ENCODE data around the gene LCTL. TPM values are rescaled to one million over a fixed set of nuclear protein-coding genes. Genes with fewer than 3 reads are reported as not detected.

LCTL gene
- polyA plus RNA-seq, 3 donors, result not detected

DNA sequence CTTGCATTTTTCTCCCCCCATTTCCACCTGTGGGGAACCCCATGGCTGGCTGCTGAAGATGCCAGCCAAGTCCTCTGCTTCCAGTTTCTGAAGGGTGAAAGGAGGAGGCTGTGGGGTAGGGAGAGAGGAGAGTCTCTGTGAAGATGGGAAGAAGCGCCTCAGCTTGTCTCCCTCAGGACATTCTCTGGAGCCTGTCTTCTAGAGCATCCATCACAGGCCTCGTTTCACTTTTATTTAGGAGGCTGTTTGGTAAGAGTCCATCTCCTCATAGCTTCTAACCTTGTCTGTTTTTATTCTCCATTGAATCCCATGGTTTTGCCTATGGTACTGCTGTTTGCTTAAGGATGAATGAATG lies 8.8 kb upstream of the LCTL start:
- no peak for DNase-seq
- Histone ChIP-seq H2AFZ (ENCODE audit: insufficient read depth, low read depth, low read length, poor library complexity, severe bottlenecking) (no peak overlapping the region), H3K79me2 (ENCODE audit: insufficient read depth, low read length) (no peaks in the 10 kb centered on the region), H3K36me3 (replicated peaks in 1 of 2; ENCODE audit: control insufficient read depth in 1 of 2, insufficient read depth in 2 of 2, low read length in 2 of 2) (no peaks in the 10 kb centered on the region), H3K9ac (ENCODE audit: insufficient read depth, low read length, poor library complexity, severe bottlenecking) (no peak overlapping the region), H3K27ac (ENCODE audit: low read depth in 1 of 2, low read length in 2 of 2) (no peak overlapping the region), H4K20me1 (ENCODE audit: insufficient read depth, low read length) (no peaks in the 10 kb centered on the region), H3K27me3 (ENCODE audit: control insufficient read depth in 2 of 2, insufficient read depth in 2 of 2, low read length in 2 of 2) (no peaks in the 10 kb centered on the region), H3K4me1 (ENCODE audit: control insufficient read depth in 1 of 2, insufficient read depth in 2 of 2, low read length in 2 of 2) (peaks cover 0 to 10% of the 10 kb centered on the region in 2 donors), H3K9me3 (replicated peaks in 1 of 2; ENCODE audit: control insufficient read depth in 1 of 2, insufficient read depth in 1 of 2, low read length in 2 of 2) (peaks cover 0 to 3% of the 10 kb centered on the region in 2 donors), H3K4me3 (replicated peaks in 1 of 3; ENCODE audit: low read depth in 2 of 3, low read length in 3 of 3) (no peak overlapping the region), H3K4me2 (replicated peaks; ENCODE audit: extremely low read depth, low read length, poor library complexity, severe bottlenecking) (no peak overlapping the region)
- H3K4me1 Mint-ChIP-seq, result peaks cover 7% of the 10 kb centered on the region
- no peak overlapping the region for H3K4me3 Mint-ChIP-seq
- peaks cover 0 to 6% (median 2%) of the 10 kb centered on the region in 3 donors for H3K27me3 Mint-ChIP-seq (ENCODE audit: low read depth in 3 of 3)
- TF ChIP-seq CTCF (IDR thresholded peaks at IDR 0.05), result no peak
- WGBS (ENCODE audit: insufficient coverage), result 100% methylated on average over 1 of the region's 2 CpGs
- peaks cover 0 to 8% (median 0%) of the 10 kb centered on the region in 7 donors for H3K9me3 Mint-ChIP-seq
- H3K27ac Mint-ChIP-seq, result no peak overlapping the region
- no peaks in the 10 kb centered on the region for H3K36me3 Mint-ChIP-seq
- intact Hi-C loops (cut with micrococcal nuclease), result no loop called here

DNA sequence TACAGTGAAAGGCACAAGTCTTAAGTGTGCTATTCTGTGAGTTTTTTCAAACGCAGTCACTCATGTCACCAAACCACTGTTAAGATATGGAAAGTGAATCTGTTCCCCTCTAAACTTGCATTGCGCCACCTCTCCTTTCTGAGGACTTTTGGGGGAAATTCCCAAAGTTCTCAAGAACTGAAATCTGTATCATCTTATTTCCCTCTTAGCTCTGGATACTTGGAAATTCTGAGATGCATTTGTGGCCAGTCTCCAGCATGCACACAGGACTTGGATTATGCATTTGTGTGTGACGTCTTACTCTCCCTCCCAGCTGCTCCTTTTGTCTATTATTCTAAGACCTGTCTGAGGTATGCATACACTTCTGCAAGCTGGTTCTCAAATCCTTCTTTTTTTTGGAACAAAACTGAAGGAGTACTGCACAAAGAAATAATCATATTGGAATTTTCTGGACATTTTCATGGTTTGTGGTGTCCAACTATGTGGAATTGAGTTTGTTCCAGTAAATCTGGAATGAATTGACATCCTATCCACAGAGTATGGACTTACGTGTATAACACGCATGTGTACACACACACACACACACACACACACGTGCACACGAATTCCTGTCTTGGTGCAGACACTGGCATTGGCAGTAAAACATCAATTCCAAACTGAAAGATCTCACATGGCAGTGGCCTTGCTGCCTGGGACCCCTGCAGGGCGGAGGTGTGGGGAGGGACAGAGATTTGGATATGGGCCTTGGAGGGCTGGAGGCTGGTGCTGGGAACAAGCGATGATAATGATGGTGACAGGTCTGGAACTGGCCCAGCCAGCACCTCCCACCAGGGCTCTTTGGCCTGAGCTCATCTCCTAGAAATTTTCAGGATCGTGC lies 8.2 kb upstream of the LCTL start:
- Histone ChIP-seq H3K27me3 (ENCODE audit: control insufficient read depth in 2 of 2, insufficient read depth in 2 of 2, low read length in 2 of 2) (no peaks in the 10 kb centered on the region), H3K4me3 (replicated peaks in 1 of 3; ENCODE audit: low read depth in 2 of 3, low read length in 3 of 3) (no peak overlapping the region), H3K9me3 (replicated peaks in 1 of 2; ENCODE audit: control insufficient read depth in 1 of 2, insufficient read depth in 1 of 2, low read length in 2 of 2) (peaks cover 0 to 3% of the 10 kb centered on the region in 2 donors), H2AFZ (ENCODE audit: insufficient read depth, low read depth, low read length, poor library complexity, severe bottlenecking) (no peak overlapping the region), H3K4me2 (replicated peaks; ENCODE audit: extremely low read depth, low read length, poor library complexity, severe bottlenecking) (no peak overlapping the region), H3K4me1 (ENCODE audit: control insufficient read depth in 1 of 2, insufficient read depth in 2 of 2, low read length in 2 of 2) (peaks cover 0 to 10% of the 10 kb centered on the region in 2 donors), H3K36me3 (replicated peaks in 1 of 2; ENCODE audit: control insufficient read depth in 1 of 2, insufficient read depth in 2 of 2, low read length in 2 of 2) (no peaks in the 10 kb centered on the region), H4K20me1 (ENCODE audit: insufficient read depth, low read length) (no peaks in the 10 kb centered on the region), H3K79me2 (ENCODE audit: insufficient read depth, low read length) (no peaks in the 10 kb centered on the region), H3K27ac (ENCODE audit: low read depth in 1 of 2, low read length in 2 of 2) (no peak overlapping the region), H3K9ac (ENCODE audit: insufficient read depth, low read length, poor library complexity, severe bottlenecking) (no peak overlapping the region)
- WGBS (ENCODE audit: insufficient coverage), result no CpG with 5 or more reads among the region's 10 CpGs
- Mint-ChIP-seq H3K4me1 (peaks cover 7% of the 10 kb centered on the region), H3K9me3 (peaks cover 0 to 8% (median 0%) of the 10 kb centered on the region in 7 donors), H3K27ac (no peak overlapping the region), H3K36me3 (no peaks in the 10 kb centered on the region), H3K27me3 (ENCODE audit: low read depth in 3 of 3) (peaks cover 0 to 6% (median 2%) of the 10 kb centered on the region in 3 donors), H3K4me3 (no peak overlapping the region)
- peak in 1 of 3 donors; percentile 61 for DNase-seq
- TF ChIP-seq CTCF (IDR thresholded peaks at IDR 0.05), result no peak
- intact Hi-C loops (cut with micrococcal nuclease), result no loop called here

Data from CD14-positive monocyte (primary cell).